ENCODE measurements around the gene LDAH. TPM values are rescaled to one million over a fixed set of nuclear protein-coding genes. Genes with fewer than 3 reads are reported as not detected.

LDAH gene
- total RNA-seq, 1 experiment from 2014 or later: 27.4 TPM

- no peak for DNase-seq (ENCODE audit: low spot score)
- BruUV-seq (replicated peaks): no TSS peak
- POLR2A ChIA-PET (ENCODE audit: low non-redundant PET): no interaction called here
These were observed 153.2 kb downstream of the LDAH start for GRCh38 chr2:20669562-20670314.

DNA sequence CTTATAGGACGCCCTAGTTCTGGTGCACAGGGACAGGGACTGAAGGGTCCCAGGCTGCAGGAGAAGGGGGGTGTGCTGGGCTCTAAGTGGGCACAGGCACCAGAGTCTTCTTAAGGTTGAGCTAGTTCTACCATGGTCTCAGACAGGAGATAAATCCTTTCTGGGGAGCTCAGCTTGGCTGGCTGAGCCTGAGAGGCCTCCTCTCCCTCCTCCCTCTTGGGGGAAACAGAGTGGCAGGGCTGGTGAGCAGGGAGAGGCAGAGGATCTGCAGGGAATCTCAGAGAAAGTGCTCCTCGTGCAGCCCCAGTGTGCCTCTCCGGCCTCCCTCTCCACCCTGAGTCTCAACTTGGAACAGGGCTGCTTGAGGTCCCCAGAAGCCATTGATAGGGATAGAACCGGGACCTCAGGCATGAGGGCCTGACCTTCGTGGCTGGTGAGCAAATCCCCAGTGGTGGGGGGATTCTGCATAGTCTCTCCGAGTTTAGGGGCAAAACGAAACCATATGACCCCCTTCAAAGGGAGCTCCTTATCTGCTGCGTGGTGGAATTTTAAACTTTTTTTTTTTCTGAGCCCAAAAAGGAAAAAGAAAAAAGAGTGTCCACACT, 153.9 kb downstream of the LDAH start:
- no peak for TF ChIP-seq EZH2 (IDR thresholded peaks at IDR 0.05; ENCODE audit: borderline replicate concordance, low read depth, low read length, poor library complexity, severe bottlenecking)
- TF ChIP-seq, protein P1, sequence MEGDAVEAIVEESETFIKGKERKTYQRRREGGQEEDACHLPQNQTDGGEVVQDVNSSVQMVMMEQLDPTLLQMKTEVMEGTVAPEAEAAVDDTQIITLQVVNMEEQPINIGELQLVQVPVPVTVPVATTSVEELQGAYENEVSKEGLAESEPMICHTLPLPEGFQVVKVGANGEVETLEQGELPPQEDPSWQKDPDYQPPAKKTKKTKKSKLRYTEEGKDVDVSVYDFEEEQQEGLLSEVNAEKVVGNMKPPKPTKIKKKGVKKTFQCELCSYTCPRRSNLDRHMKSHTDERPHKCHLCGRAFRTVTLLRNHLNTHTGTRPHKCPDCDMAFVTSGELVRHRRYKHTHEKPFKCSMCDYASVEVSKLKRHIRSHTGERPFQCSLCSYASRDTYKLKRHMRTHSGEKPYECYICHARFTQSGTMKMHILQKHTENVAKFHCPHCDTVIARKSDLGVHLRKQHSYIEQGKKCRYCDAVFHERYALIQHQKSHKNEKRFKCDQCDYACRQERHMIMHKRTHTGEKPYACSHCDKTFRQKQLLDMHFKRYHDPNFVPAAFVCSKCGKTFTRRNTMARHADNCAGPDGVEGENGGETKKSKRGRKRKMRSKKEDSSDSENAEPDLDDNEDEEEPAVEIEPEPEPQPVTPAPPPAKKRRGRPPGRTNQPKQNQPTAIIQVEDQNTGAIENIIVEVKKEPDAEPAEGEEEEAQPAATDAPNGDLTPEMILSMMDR (conservative IDR thresholded peaks at IDR 0.05; ENCODE audit: low read depth, low read length): no peak
- H3K4me3 ChIP-seq (ENCODE audit: low read depth, low read length, poor library complexity, severe bottlenecking): no peak overlapping the region
- no peak for DNase-seq (ENCODE audit: low spot score)
- intact Hi-C loops (cut with micrococcal nuclease; ENCODE audit: unreplicated experiment): no loop called here
- POLR2A ChIA-PET (ENCODE audit: low non-redundant PET): no interaction called here
- H3K4me1 ChIP-seq (ENCODE audit: insufficient read depth, low read length, poor library complexity, severe bottlenecking): peaks cover 6% of the 10 kb centered on the region
- H3K36me3 ChIP-seq (ENCODE audit: insufficient read depth, low read length, poor library complexity, severe bottlenecking): no peaks in the 10 kb centered on the region
- CTCF ChIA-PET: no interaction called here
- BruUV-seq (replicated peaks): no TSS peak
- H3K27ac ChIP-seq (ENCODE audit: low read depth, low read length, poor library complexity, severe bottlenecking): no peak overlapping the region
- H3K9me3 ChIP-seq (ENCODE audit: low read depth, low read length, poor library complexity, severe bottlenecking): no peaks in the 10 kb centered on the region
- peaks cover 96% of the 10 kb centered on the region for H3K27me3 ChIP-seq (replicated peaks; ENCODE audit: insufficient read depth, low read depth, low read length, poor library complexity)

More at GRCh38 chr2:20669562-20670314, 153.2 kb downstream of the LDAH start:
- H3K9me3 ChIP-seq (ENCODE audit: low read depth, low read length, poor library complexity, severe bottlenecking): no peaks in the 10 kb centered on the region
- H3K27me3 ChIP-seq (replicated peaks; ENCODE audit: insufficient read depth, low read depth, low read length, poor library complexity): peaks cover 94% of the 10 kb centered on the region
- peaks cover 6% of the 10 kb centered on the region for H3K4me1 ChIP-seq (ENCODE audit: insufficient read depth, low read length, poor library complexity, severe bottlenecking)
- intact Hi-C loops (cut with micrococcal nuclease; ENCODE audit: unreplicated experiment): no loop called here
- H3K36me3 ChIP-seq (ENCODE audit: insufficient read depth, low read length, poor library complexity, severe bottlenecking): no peaks in the 10 kb centered on the region
- no peak overlapping the region for H3K27ac ChIP-seq (ENCODE audit: low read depth, low read length, poor library complexity, severe bottlenecking)
- TF ChIP-seq, protein P1 (conservative IDR thresholded peaks at IDR 0.05; ENCODE audit: low read depth, low read length): no peak
- CTCF ChIA-PET: no interaction called here
- no peak overlapping the region for H3K4me3 ChIP-seq (ENCODE audit: low read depth, low read length, poor library complexity, severe bottlenecking)

GRCh38 chr2:20668451-20668850, 154.4 kb downstream of the LDAH start:
- Histone ChIP-seq H3K36me3 (ENCODE audit: insufficient read depth, low read length, poor library complexity, severe bottlenecking) (no peaks in the 10 kb centered on the region), H3K9me3 (ENCODE audit: low read depth, low read length, poor library complexity, severe bottlenecking) (no peaks in the 10 kb centered on the region), H3K27me3 (replicated peaks; ENCODE audit: insufficient read depth, low read depth, low read length, poor library complexity) (peaks cover 96% of the 10 kb centered on the region), H3K4me3 (ENCODE audit: low read depth, low read length, poor library complexity, severe bottlenecking) (no peak overlapping the region), H3K4me1 (ENCODE audit: insufficient read depth, low read length, poor library complexity, severe bottlenecking) (peaks cover 6% of the 10 kb centered on the region), H3K27ac (ENCODE audit: low read depth, low read length, poor library complexity, severe bottlenecking) (no peak overlapping the region)
- DNase-seq (ENCODE audit: low spot score): no peak
- CTCF ChIA-PET: no interaction called here
- TF ChIP-seq, protein P1 (conservative IDR thresholded peaks at IDR 0.05; ENCODE audit: low read depth, low read length): no peak
- no peak for TF ChIP-seq EZH2 (IDR thresholded peaks at IDR 0.05; ENCODE audit: borderline replicate concordance, low read depth, low read length, poor library complexity, severe bottlenecking)
- BruUV-seq (replicated peaks): no TSS peak
- POLR2A ChIA-PET (ENCODE audit: low non-redundant PET): no interaction called here
- intact Hi-C loops (cut with micrococcal nuclease; ENCODE audit: unreplicated experiment): no loop called here
